HG03025 (cell line): Measurements from ENCODE around the gene GRXCR1.

Source experiments
- ATAC-seq: cut with Tn5 transposase; IDR thresholded peaks from one replicate; pipeline ENCODE4 v1.9.1; 2021; ENCODE audit warnings: mild to moderate bottlenecking, moderate library complexity; ENCODE audit not compliant: unreplicated experiment, low FRiP score

The GRXCR1 gene

GRCh38 chr4:42925921-42926320 lies 33.4 kb downstream of the GRXCR1 start:
- no peak for ATAC-seq

- ATAC-seq = no peak
Measured at GRCh38 chr4:42927946-42928345, 35.4 kb downstream of the GRXCR1 start.

GRCh38 chr4:42928582-42928981 lies 36.1 kb downstream of the GRXCR1 start:
- ATAC-seq = no peak

GRCh38 chr4:42942216-42942615 lies 49.7 kb downstream of the GRXCR1 start:
- ATAC-seq = no peak

- ATAC-seq = no peak
Measured at GRCh38 chr4:42945874-42946273, 53.4 kb downstream of the GRXCR1 start.

- ATAC-seq = no peak
Measured at GRCh38 chr4:42953321-42953720, 60.8 kb downstream of the GRXCR1 start.

GRCh38 chr4:42954963-42955669 lies 62.6 kb downstream of the GRXCR1 start:
- no peak for ATAC-seq

GRCh38 chr4:42955746-42956505 lies 63.4 kb downstream of the GRXCR1 start:
- ATAC-seq = no peak

- ATAC-seq = no peak
Measured at GRCh38 chr4:42965326-42965725, 72.8 kb downstream of the GRXCR1 start.

- no peak for ATAC-seq
Measured at GRCh38 chr4:42985976-42986375, 93.5 kb downstream of the GRXCR1 start.

GRCh38 chr4:42995343-42995944 lies 102.9 kb downstream of the GRXCR1 start:
- peak; percentile 84 for ATAC-seq

GRCh38 chr4:43008793-43009192 lies 116.3 kb downstream of the GRXCR1 start:
- no peak for ATAC-seq

GRCh38 chr4:43014256-43014655 lies 121.7 kb downstream of the GRXCR1 start:
- no peak for ATAC-seq

GRCh38 chr4:43041632-43042031 lies 149.1 kb downstream of the GRXCR1 start:
- ATAC-seq = no peak

GRCh38 chr4:43047058-43047457 lies 154.5 kb downstream of the GRXCR1 start:
- ATAC-seq = no peak

GRCh38 chr4:43048570-43048969 lies 156.1 kb downstream of the GRXCR1 start:
- ATAC-seq = no peak

GRCh38 chr4:43049326-43049725 lies 156.8 kb downstream of the GRXCR1 start:
- ATAC-seq = no peak

- no peak for ATAC-seq
Measured at GRCh38 chr4:43066415-43066814, 173.9 kb downstream of the GRXCR1 start.

- ATAC-seq = no peak
Measured at GRCh38 chr4:43071069-43071468, 178.6 kb downstream of the GRXCR1 start.
